IgD-negative memory B cell (primary cell): ENCODE results near the gene CTBP1. TPM values are rescaled to one million over a fixed set of nuclear protein-coding genes. Genes with fewer than 3 reads are reported as not detected.

Experiments used
- H3K27ac Mint-ChIP-seq, 3 donors: one replicate each; pipeline ENCODE4 v1.8.0; 2020 to 2022; ENCODE audit warnings: mild to moderate bottlenecking in 3 of 3, mixed read lengths in 3 of 3, moderate library complexity in 1 of 3
- H3K27me3 Mint-ChIP-seq: one replicate; pipeline ENCODE4 v1.8.0; 2021; ENCODE audit warnings: mixed read lengths
- H3K36me3 Mint-ChIP-seq: one replicate; pipeline ENCODE4 v1.8.0; 2020; ENCODE audit warnings: mild to moderate bottlenecking, mixed read lengths
- H3K4me1 Mint-ChIP-seq, 3 donors: one replicate each; pipeline ENCODE4 v1.8.0; 2020 to 2022; ENCODE audit warnings: mixed read lengths in 3 of 3, mild to moderate bottlenecking in 1 of 3
- H3K4me3 Mint-ChIP-seq, 4 donors: one replicate each; pipeline ENCODE4 v1.8.0; 2020 to 2022; ENCODE audit warnings: mild to moderate bottlenecking in 4 of 4, mixed read lengths in 4 of 4, moderate library complexity in 3 of 4
- H3K9me3 Mint-ChIP-seq, 3 donors: one replicate each; pipeline ENCODE4 v1.8.0; 2020 to 2021; ENCODE audit warnings: mixed read lengths in 3 of 3, mild to moderate bottlenecking in 1 of 3
- polyA plus RNA-seq: library from polyadenylated mRNA; unstranded; fragments of 300-500 nt; fragmentation: Illumina TruSeq; gene quantifications from one replicate; pipeline ENCODE4 v1.2.3, GENCODE V29; 2021

The CTBP1 gene
- polyA plus RNA-seq, 1 donor from 2014 or later: 36.5 TPM

DNA sequence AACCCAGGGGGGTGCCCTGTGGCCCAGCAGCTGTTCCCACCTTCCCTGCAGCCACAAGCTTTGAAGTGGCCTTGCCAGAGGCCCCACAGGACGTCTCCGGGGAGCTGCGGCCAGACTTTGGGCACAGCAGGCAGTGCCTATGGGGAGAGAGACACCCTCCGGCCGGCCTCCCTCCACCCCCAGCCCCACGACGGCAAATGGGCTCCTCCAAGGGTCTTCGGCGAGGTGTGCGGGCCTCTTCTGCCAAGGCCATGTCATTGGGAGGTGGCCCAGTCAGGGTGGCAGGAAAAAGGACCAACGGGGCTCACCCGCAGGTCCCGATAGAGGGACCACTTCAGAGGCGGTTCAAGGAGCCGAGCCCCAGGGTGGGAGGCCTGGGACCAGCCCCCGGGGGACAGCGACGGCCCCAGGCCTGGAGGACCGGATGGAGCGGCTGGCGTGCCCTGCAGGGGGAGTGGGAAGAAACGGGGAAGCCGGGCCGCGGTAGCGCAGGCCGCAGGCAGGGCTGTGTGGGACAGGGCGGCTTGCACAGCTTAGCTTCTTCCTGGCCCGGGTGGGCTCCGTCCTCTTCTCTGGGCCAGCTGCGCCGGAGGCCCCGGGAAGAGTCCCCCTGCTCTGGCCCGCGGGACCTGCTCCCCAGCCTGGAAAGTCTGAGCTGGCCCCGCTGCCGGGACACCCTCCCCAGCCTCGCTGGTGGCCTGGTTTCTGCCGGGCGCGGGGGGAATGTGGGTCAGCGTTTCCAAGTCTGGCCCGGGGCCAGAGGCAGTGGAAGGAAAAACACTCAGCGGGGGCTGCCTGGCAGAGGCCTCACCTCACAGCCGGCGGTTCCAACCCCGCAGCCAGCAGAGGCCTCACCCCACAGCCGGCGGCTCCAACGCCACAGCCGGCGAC is 54.7 kb downstream of the CTBP1 start:
- H3K4me1 Mint-ChIP-seq: peaks cover 0 to 7% (median 0%) of the 10 kb centered on the region in 3 donors
- no peaks in the 10 kb centered on the region for H3K36me3 Mint-ChIP-seq
- no peaks in the 10 kb centered on the region for H3K27me3 Mint-ChIP-seq
- H3K27ac Mint-ChIP-seq: no peak overlapping the region
- peaks cover 0 to 4% (median 0%) of the 10 kb centered on the region in 3 donors for H3K9me3 Mint-ChIP-seq
- no peak overlapping the region for H3K4me3 Mint-ChIP-seq

DNA sequence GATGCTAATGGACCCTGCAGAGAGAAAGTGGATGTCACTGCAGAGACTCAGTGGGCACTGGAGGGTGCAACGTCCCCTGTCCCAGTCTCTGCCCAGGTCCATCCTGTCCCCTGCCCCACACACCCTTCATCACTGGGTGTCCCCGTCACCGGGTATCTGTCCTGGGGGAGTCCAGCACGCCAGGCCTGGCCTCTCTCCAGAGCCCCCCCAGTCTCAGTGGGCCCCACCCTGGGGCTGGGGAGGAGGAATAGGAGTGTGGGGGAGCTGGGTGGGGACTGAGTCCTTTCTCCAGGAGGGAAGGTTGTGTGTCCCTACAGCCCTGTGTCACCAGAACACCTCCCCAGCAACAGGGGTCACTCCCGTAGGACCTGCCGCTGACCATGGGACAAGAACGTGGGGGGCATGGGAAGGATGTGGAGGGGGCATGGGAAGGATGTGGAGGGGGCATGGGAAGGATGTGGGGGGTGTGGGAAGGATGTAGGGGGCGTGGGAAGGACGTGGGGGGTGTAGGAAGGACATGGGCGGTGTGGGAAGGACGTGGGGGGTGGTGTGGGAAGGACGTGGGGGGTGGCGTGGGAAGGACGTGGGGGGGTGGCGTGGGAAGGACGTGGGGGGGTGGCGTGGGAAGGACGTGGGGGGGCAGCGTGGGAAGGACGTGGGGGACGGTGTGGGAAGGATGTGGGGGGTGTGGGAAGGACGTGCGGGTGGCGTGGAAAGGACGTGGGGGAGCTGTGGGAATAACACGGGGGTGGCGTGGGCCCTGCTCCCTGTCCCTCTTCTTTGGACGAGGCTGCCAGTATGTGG is 55.5 kb downstream of the CTBP1 start:
- H3K4me3 Mint-ChIP-seq: no peak overlapping the region
- H3K9me3 Mint-ChIP-seq: peaks cover 0 to 4% (median 0%) of the 10 kb centered on the region in 3 donors
- H3K27me3 Mint-ChIP-seq: no peaks in the 10 kb centered on the region
- H3K36me3 Mint-ChIP-seq: no peaks in the 10 kb centered on the region
- peaks cover 0 to 5% (median 0%) of the 10 kb centered on the region in 3 donors for H3K4me1 Mint-ChIP-seq
- H3K27ac Mint-ChIP-seq: no peak overlapping the region

DNA sequence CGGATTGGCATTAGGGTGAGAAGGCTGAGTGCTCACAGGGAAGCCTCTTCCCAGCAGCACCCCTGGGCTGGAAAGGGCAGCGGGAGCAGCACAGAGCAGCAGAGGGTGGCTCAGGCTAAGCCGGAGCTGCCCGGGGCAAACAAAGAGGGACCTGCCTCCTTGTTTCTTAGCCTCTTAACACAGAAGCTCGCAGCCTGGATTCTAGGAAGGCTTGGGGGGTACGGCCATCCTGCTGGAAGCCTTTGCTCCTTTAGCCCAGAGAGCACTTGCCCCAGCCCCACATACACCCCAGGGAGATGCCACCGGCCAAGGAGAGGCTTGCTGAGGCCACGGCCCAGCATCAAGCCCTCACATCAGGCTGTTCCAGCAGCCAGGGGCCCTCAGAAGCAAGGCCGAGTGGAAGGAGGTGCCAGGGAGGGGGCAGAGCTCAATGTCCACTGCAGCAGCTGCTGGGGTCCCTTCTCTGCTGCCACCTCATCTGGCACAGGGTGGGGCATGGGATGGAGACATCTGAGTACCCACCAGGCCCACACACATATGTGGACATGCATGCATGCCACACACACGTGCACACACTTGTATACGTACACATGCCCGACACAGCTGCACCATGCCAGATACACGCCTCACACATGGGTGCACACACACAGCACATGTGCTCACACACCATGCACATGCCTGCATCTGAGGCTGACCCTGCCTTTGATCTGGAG is 56.3 kb downstream of the CTBP1 start:
- H3K27ac Mint-ChIP-seq: no peak overlapping the region
- no peak overlapping the region for H3K4me3 Mint-ChIP-seq
- H3K4me1 Mint-ChIP-seq: no peaks in the 10 kb centered on the region
- H3K9me3 Mint-ChIP-seq: peaks cover 0 to 4% (median 0%) of the 10 kb centered on the region in 3 donors
- H3K27me3 Mint-ChIP-seq: no peaks in the 10 kb centered on the region
- no peaks in the 10 kb centered on the region for H3K36me3 Mint-ChIP-seq

DNA sequence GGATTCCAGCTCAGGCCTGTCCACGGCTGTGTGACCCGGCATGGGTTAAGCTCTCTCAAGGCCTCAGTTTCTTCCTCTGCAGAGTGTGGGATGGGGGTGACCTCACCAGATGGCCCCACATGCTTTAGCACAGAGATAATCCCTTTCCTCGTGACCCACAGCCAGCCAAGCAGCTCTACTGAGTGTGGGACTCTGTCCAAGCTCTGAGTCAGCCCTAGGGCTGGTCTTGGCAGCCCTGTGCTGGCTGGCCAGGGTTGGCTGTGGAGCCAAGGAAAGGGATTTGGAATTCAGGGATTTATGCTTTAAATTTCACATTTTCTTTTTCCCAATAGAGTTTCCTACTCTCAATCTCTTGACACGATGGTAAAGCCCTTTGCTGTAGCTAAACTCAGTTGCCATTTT is 56.8 kb downstream of the CTBP1 start:
- H3K27ac Mint-ChIP-seq: no peak overlapping the region
- H3K4me3 Mint-ChIP-seq: no peak overlapping the region
- peaks cover 2 to 3% (median 3%) of the 10 kb centered on the region in 3 donors for H3K4me1 Mint-ChIP-seq
- H3K27me3 Mint-ChIP-seq: no peaks in the 10 kb centered on the region
- peaks cover 0 to 4% (median 0%) of the 10 kb centered on the region in 3 donors for H3K9me3 Mint-ChIP-seq
- no peaks in the 10 kb centered on the region for H3K36me3 Mint-ChIP-seq

DNA sequence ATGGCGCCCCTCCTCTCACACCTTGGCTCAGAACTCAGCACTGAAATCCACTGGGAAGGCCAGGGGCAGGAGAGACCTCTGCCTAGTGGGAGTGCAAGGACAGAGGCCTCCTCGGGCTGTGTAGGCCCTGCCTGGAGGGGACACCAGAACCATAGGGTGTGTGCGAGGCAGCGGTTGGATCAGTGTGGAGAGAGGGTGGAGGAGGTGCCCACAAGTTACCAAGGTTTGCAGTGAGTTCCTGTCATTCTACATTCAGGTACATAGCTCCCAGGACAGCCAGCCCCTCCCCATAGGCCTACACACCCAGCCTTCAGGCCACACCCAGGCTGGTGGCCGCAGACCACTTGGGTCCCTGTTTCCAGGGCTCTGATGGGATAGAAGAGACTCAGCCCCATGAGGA is 57.3 kb downstream of the CTBP1 start:
- Mint-ChIP-seq H3K4me3 (no peak overlapping the region), H3K27me3 (no peaks in the 10 kb centered on the region), H3K27ac (no peak overlapping the region), H3K9me3 (peaks cover 0 to 4% (median 0%) of the 10 kb centered on the region in 3 donors), H3K36me3 (no peaks in the 10 kb centered on the region), H3K4me1 (peaks cover 5 to 8% (median 5%) of the 10 kb centered on the region in 3 donors)

DNA sequence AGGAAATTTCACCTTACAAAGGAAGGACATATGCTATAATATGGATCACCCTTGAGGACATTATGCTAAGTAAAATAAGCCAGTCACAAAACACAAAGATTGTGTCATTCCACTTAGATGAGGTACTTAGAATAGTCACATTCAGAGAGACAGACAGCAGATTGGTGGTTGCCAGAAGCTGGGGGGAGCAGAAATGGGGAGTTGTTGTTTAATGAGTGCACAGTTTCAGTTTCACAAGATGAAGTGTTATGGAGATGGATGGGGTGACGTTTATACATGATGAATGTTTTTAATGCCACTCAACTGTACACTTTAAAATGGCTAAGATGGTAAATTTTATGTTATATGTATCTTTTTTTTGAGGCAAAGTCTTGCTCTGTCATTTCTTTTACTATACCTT is 61.7 kb downstream of the CTBP1 start:
- H3K27ac Mint-ChIP-seq: no peak overlapping the region
- H3K9me3 Mint-ChIP-seq: peaks cover 0 to 4% (median 0%) of the 10 kb centered on the region in 3 donors
- no peaks in the 10 kb centered on the region for H3K36me3 Mint-ChIP-seq
- H3K4me3 Mint-ChIP-seq: peak overlapping the region in 2 of 4 donors; percentile 15 to 16
- peaks cover 14 to 21% (median 17%) of the 10 kb centered on the region in 3 donors for H3K4me1 Mint-ChIP-seq
- H3K27me3 Mint-ChIP-seq: no peaks in the 10 kb centered on the region

DNA sequence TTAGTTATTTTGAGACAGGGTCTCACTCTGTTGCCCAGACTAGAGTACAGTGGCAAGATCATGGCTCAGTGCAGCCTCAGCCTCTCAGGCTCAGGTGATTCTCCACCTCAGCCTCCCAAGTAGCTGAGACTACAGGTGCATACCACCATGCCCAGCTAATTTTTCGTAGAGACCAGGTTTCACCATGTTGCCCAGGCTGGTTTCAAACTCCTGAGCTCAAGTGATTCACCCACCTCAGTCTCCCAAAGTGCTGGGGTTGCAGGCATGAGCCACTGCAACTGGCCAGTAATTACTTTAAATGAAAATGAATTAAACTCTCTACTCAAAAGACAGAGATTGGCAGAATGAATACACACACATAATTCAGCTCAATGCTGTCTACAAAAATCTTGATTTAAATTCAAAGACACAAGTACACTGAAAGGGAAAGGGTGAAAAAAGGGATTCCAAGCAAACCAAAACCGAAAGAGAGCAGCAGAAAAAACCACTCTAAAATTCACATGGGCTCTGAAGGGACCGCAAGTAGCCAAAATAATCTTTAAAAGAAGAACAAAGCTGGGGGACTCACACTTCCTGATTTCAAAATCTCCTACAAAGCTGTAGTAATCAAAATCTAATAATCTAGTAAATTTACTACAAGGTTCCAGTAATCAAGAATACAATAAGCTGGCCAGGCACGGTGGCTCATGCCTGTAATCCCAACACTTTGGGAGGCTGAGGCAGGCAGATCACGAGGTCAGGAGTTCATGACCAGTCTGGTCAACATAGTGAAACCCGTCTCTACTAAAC is 64.8 kb downstream of the CTBP1 start:
- H3K9me3 Mint-ChIP-seq: peaks cover 3 to 12% (median 9%) of the 10 kb centered on the region in 3 donors
- peak overlapping the region; percentile 3 to 89 (median 72) for H3K4me3 Mint-ChIP-seq
- H3K4me1 Mint-ChIP-seq: peaks cover 14 to 21% (median 18%) of the 10 kb centered on the region in 3 donors
- H3K27me3 Mint-ChIP-seq: peaks cover 2% of the 10 kb centered on the region
- H3K36me3 Mint-ChIP-seq: no peaks in the 10 kb centered on the region
- peak overlapping the region in 2 of 3 donors; percentile 1 to 74 for H3K27ac Mint-ChIP-seq

DNA sequence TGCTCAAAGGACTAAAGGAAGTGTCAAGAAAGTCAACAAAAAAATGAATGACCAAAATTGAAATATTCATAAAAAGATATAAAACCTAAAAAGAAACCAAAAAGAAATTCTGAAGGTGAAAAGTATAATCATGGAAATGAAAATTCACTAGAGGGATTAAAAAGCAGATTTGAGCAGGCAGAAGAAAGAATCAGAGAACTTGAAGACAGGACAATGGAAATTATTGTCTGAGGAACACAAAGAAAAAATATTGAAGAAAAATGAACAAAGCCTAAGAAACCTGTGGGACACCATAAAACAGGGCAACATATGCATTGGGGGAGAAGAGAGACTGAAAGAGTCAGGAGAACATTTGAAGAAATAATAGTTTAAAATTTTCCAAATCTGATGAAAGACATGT is 66.6 kb downstream of the CTBP1 start:
- Mint-ChIP-seq H3K4me3 (peak overlapping the region in 1 of 4 donors; percentile 38), H3K4me1 (peaks cover 14 to 20% (median 17%) of the 10 kb centered on the region in 3 donors), H3K27ac (no peak overlapping the region), H3K9me3 (peaks cover 3 to 12% (median 9%) of the 10 kb centered on the region in 3 donors), H3K27me3 (peaks cover 3% of the 10 kb centered on the region), H3K36me3 (no peaks in the 10 kb centered on the region)

DNA sequence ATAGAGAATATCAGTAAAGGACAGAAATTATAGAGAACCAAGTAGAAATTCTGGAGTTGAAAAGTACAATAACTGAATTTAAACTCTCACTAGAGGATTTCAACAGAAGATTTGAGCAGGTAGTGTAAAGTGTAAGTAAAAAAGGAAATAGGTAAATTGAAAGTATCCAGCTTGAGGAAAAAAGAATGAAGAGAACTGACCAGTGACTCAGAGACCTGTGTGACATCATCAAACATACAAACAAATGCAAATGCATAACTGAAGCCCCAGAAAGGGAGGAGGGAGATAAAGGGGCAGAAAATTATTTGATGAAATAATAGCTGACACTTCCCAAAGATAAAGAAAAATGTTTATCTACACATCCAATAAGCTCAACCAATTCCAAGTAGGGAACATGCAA is 68.3 kb downstream of the CTBP1 start:
- no peaks in the 10 kb centered on the region for H3K36me3 Mint-ChIP-seq
- H3K27me3 Mint-ChIP-seq: peaks cover 3% of the 10 kb centered on the region
- H3K27ac Mint-ChIP-seq: no peak overlapping the region
- no peak overlapping the region for H3K4me3 Mint-ChIP-seq
- peaks cover 3 to 12% (median 9%) of the 10 kb centered on the region in 3 donors for H3K9me3 Mint-ChIP-seq
- H3K4me1 Mint-ChIP-seq: peaks cover 10 to 13% (median 13%) of the 10 kb centered on the region in 3 donors

DNA sequence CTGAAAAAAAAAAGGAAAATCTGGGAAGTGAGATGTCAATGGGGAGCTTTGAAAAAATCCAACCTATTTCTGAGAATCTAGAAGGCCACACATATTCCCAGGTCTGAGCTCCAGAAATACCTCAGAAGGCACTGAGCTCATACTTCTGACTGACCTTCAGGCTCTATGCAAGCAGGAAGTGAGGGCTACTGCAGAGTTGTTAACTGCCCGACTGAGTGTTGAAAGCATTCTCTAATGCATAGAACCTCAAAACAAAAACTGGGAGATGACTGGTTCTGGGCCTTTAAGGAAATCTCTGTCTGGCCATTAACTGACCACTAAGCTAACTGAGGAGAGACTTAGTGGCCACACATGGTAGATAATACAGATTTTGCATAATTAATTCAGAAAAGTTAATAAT is 69.0 kb downstream of the CTBP1 start:
- Mint-ChIP-seq H3K4me1 (peaks cover 10 to 13% (median 13%) of the 10 kb centered on the region in 3 donors), H3K9me3 (peaks cover 3 to 12% (median 9%) of the 10 kb centered on the region in 3 donors), H3K4me3 (no peak overlapping the region), H3K27ac (no peak overlapping the region), H3K36me3 (no peaks in the 10 kb centered on the region), H3K27me3 (peaks cover 3% of the 10 kb centered on the region)

DNA sequence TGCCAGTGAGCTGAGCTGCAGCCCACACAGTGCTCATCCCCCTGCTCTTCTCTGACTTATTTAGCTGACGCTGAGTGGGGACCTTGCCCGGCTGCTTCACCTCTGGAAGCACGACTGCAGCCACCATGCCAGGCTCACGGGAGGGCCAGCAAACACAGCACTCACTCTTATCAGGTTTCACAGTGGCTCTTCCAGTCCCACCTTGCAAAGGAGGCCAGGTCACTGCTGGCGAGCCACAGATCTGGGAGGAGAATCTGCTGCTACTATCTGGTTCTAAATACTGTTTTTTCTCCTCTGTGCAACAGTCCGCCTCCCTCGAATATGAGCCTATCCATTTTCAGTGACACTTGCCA is 69.9 kb downstream of the CTBP1 start:
- Mint-ChIP-seq H3K27ac (no peak overlapping the region), H3K27me3 (peaks cover 3% of the 10 kb centered on the region), H3K36me3 (no peaks in the 10 kb centered on the region), H3K9me3 (peaks cover 3 to 12% (median 9%) of the 10 kb centered on the region in 3 donors), H3K4me1 (peaks cover 6 to 7% (median 7%) of the 10 kb centered on the region in 3 donors), H3K4me3 (no peak overlapping the region)

DNA sequence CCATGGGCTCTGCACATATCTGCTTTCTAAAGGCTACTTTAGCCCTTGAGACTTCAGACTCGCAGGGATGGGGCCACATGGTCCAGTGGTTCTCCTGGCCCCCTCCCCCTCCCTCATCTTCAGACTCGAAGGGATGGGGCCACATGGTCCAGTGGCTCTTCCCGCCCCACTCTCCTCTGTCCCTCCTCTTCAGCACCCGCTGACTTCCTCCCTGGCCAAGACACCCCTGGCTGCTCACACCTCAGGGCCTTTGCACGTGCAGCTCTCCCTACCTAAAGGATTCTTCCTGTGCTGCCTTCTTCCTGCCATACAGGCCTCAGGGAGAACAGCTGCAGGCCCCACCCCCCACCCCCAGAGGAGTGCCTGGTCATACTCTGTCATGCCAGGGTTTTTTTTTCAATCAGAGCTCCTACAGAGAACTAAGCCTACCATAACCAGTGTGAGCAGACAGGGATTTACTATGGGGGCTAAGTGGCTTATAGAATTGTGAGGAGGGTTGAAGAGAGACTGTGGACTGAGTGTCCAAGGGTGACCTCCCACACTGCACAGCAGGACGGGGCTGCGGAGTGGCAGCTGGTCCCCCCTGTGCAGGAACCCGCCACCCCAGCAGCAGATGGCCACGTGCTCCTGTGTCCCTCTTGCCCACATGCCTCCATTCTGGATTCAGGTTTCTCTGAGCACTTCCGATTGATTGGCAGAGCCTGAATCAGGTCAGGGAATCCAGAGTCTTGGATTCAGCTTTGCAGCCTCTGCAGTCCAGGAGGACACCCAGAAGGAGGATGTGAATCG is 70.4 kb downstream of the CTBP1 start:
- H3K9me3 Mint-ChIP-seq: peaks cover 3 to 12% (median 9%) of the 10 kb centered on the region in 3 donors
- no peaks in the 10 kb centered on the region for H3K36me3 Mint-ChIP-seq
- H3K27ac Mint-ChIP-seq: no peak overlapping the region
- peaks cover 3 to 6% (median 6%) of the 10 kb centered on the region in 3 donors for H3K4me1 Mint-ChIP-seq
- H3K4me3 Mint-ChIP-seq: no peak overlapping the region
- peaks cover 3% of the 10 kb centered on the region for H3K27me3 Mint-ChIP-seq

DNA sequence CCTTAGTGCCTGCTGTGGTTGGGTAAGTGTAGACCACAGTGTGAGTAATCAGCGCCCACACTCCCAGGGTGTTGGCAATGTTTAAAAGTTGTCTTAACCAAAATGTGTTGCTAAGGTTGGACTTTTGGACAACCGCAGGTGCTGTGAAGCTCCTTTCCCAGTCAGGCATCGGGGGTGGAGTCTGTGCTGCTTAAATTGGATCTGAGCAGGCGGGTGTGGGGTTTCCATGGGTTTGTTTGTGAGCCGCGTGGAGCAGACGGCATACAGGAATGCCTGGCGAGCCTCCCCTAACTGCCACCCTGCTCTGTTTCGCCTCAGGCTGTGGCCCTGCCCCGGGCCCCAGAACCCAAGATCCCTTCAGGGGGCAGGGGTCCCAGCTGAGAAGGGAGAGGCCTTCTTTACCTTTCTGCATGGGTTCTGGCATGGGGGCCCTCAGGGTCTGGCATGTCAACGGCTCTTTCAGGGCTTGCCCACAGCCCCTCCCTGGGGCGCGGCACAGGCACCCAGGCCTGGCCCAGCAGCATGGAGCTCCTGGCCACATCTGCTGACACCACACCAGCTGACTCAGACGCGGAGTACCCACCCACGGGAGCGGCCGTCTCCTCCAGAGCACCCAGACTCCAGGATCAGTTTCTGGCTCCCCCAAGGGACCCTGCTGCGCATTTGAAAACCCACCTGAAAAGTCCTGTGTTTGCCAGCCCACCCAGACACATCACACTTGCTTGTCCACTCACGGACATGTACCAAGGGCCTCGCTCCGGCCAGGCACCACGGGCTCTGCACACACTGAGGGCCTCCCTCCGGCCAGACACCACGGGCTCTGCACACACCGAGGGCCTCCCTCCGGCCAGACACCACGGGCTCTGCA is 71.4 kb downstream of the CTBP1 start:
- Mint-ChIP-seq H3K4me1 (peaks cover 1 to 5% (median 4%) of the 10 kb centered on the region in 3 donors), H3K4me3 (no peak overlapping the region), H3K27me3 (peaks cover 6% of the 10 kb centered on the region), H3K27ac (no peak overlapping the region), H3K9me3 (peaks cover 3 to 12% (median 9%) of the 10 kb centered on the region in 3 donors), H3K36me3 (no peaks in the 10 kb centered on the region)
